Measurements from ENCODE around the gene MOB2.

DNA sequence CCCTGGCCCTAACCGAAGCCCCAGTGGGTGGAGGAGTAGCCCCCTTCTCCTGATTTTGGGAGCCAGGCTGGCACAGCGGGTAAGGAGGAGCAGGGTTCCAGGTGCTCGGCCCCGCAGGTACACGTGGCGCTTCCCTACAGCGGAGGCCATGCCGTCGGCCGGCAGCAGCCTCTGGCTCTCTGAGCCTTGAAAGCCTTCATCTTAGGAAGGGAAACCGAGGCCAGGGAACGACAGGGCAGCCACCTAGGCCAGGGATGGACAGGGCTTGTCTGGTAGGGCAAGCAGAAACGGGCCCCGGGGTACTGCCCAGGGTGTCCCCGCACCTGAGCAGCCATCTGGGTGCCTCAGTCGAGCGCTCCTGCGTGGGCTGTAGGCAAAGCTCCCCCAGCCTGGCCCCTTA is 28.7 kb downstream of the MOB2 start:
- TF ChIP-seq CTCF (conservative IDR thresholded peaks at IDR 0.05; ENCODE audit: low read length), result no peak
- no peak for TF ChIP-seq EZH2phosphoT487 (IDR thresholded peaks at IDR 0.05; ENCODE audit: borderline replicate concordance, low read depth, low read length)
